ENCODE results near the gene KDM6B.

GRCh38 chr17:7851438-7852261 lies 17.6 kb downstream of the KDM6B start:
- TF ChIP-seq CTCF (conservative IDR thresholded peaks at IDR 0.05) (peak; percentile 66), EZH2 (IDR thresholded peaks at IDR 0.05; ENCODE audit: low read depth) (no peak)

Data from PC-9 (cell line).